DMS153 (cell line): ENCODE measurements around the gene EMB.
"Not testable (repeated sequence)": the region's sequence is repeated elsewhere in the genome, so short reads cannot be mapped to it uniquely, and the experiment has no call there.

Experiments
- DNase-seq: peaks from one replicate; lab custom pipeline; 2025; lab: John Stamatoyannopoulos, UW

The EMB gene, protein sequence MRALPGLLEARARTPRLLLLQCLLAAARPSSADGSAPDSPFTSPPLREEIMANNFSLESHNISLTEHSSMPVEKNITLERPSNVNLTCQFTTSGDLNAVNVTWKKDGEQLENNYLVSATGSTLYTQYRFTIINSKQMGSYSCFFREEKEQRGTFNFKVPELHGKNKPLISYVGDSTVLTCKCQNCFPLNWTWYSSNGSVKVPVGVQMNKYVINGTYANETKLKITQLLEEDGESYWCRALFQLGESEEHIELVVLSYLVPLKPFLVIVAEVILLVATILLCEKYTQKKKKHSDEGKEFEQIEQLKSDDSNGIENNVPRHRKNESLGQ

DNA sequence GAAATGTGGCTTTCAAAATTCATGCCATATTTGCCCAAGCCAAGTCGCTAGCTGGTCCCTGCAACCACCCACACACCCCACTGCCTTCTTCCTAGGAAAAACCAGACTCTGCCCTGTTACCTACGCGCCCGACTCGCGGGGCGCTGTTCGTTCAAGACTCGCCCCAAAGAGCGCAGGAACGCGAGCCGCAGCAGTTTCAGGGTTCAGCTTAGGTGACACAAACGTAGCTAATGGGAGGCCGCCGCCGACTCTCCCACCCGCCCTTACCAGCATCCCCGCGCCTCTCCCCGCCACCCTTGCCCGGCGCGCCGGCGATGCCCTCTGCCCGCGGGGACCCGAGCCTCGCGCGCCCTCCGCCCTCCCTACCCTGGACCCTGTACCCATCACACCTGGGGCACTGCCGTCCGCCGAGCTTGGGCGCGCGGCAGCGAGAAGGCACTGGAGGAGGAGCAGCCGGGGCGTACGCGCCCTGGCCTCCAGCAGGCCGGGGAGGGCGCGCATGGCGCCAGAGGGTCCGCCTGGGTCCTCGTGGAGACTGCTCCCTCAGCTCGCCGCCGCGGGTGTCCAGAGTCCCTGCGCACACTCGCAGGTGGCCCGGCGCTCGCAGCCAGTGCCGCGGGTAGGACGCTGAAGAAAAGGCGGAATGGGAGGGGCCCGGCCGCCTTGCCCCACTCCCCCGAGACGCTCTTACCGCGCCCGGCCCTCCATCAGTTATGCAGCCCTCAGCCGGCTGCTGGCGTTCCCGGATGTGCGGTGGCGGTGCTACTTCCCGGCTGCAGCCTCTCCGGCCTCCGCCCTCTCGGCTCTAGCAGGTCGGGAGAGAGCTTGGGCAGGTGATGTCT, at the start of gene EMB:
Gene EMB (minus strand): TSS at position 638 of the 842 bp plus-strand sequence. CDS start 137 bp downstream, at position 501.
- no peak for DNase-seq

- not testable (repeated sequence) for DNase-seq
These were observed 48.4 kb upstream of the EMB start for GRCh38 chr5:50489491-50489890.

GRCh38 chr5:50478790-50479189, 37.7 kb upstream of the EMB start:
- DNase-seq = not testable (repeated sequence)

DNA sequence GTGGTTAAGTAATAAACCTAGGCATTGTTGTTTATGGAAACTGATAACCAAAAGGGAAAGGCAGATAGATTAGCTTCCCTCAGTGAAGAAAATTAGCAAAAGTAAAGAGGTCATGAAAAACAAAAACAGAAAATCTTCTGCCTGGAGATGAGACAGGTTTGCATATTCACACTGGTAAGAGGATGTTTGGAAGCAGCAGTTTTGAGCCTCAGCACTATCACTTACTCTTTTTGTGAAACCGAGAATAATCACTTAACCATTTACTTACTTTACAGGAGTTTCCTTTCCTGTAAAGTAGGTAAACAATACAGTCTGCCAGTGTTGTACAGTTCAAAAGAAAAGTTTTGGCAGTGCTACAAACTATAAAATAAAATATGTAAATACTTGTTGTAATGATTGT, 35.5 kb upstream of the EMB start:
- DNase-seq = no peak

GRCh38 chr5:50465015-50465414, 23.9 kb upstream of the EMB start:
- not testable (repeated sequence) for DNase-seq

- DNase-seq = no peak
These were observed 22.6 kb upstream of the EMB start for GRCh38 chr5:50463726-50464125.

DNA sequence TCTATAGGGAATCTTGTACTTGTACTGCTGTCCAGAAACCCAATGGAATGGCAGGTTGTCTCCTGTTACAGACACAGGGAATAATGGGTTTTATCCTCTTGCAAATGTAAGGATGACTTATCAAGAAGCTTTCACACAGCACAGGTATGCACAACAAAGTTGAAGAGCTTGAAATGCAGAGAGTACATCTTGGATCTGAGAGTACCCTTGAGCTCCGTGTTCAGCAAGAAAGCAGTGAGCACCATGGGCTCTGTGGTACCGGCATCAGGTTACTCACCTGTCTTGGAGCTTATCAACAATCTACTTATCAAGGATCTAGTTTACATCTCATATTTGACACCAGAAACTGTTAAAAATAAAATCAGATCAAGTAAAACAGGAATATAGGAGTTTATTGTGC, 22.0 kb upstream of the EMB start:
- DNase-seq = no peak

GRCh38 chr5:50462579-50462978, 21.5 kb upstream of the EMB start:
- DNase-seq = not testable (repeated sequence)

- DNase-seq = not testable (repeated sequence)
These were observed 17.3 kb upstream of the EMB start for GRCh38 chr5:50458372-50458771.

GRCh38 chr5:50449241-50449640, 8.2 kb upstream of the EMB start:
- DNase-seq = not testable (repeated sequence)

DNA sequence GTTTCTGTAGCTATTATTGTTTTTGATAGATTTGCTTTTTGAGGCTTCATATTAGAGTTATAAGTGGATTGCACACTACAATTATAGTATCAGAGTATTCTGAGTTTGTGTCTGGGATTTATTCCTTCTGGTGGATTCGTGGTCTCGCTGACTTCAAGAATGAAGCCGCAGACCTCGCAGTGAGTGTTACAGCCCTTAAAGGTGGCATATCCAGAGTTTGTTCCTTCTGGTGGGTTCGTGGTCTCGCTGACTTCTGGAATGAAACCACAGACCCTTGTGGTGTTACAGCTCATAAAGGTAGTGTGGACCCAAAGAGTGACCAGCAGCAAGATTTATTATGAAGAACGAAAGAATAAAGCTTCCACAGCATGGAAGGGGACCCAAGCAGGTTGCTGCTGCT, 6.9 kb upstream of the EMB start:
- DNase-seq = no peak

- no peak for DNase-seq
These were observed 6.1 kb upstream of the EMB start for GRCh38 chr5:50447228-50447627.

- DNase-seq = no peak
These were observed 4.3 kb upstream of the EMB start for GRCh38 chr5:50445296-50445949.

- DNase-seq = not testable (repeated sequence)
These were observed 1.8 kb upstream of the EMB start for GRCh38 chr5:50442559-50443539.

- DNase-seq = no peak
These were observed 436 bp upstream of the EMB start for GRCh38 chr5:50441493-50441955.

GRCh38 chr5:50439221-50439620, 1.9 kb downstream of the EMB start:
- DNase-seq = no peak

DNA sequence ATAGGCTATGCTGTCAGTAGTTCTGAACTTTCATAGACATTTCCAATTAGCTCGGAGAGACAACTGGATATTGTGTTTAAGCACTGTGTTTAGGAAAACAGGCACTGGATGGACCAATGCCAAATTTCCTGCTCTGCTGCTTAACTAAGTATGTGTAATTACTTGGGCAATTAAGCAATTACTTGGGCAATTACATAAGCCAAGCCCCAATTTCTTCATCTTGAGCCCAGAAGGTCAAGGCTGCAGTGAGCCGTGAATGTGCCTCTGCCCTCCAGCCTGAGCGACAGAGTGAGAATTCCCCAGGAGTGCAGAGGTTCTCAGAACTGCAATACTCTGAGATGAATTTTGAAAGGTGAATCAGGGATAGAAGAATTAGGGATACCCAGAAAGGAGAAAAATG, 3.0 kb downstream of the EMB start:
- DNase-seq = not testable (repeated sequence)

DNA sequence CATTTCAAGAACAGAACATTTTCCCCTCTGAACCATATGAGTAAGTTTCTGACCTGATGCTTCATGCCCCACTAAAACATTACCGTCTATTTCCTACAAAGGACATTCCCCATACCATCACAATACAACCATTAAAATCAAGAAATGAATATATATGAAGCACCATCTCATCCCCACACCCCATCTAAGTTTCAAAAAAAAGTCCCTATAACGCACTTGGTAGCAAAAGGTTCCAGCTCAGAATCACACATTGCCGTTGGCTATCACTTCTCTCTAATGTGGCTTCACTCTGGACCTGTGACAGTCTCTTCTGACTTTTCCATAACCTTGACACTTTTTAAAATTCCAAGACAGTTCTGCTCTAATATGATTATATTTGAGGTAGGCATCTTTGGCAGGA, 5.9 kb downstream of the EMB start:
- no peak for DNase-seq

DNA sequence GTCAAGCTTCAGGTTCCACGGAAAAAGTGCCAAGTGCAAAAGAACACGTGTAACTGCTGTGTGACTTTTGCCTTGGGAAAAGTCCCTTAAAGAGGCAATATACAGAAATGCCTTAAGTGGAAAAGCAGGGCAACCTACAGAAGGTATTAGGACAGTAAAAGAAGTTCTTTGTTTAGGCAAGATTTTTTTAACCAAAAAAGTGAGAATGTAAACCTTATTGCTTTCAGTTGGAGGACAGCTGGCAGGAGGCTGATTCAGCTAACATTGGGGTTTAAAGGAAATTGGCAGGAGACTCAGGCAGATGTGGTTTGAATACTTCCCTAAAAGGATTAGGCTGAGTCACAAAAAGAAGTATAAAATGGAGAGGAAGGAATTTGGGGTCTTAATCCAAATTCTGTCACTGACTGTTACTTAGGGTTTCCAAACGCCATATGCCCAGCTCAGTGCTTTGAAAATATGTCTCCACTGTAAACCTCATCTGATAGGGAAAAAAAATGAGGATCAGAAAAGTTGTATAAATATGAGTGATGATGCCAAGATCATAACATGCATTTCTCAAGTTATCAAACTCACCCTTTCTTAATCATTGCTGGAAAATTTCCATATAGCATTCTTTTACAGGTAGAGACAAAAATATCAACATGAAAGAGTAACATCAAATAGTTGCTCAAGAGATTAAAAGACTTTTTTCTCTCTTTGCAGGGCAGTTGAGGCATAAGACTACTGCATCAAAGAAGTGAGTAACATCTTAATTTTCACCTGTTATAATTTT, 9.8 kb downstream of the EMB start:
- DNase-seq = not testable (repeated sequence)

DNA sequence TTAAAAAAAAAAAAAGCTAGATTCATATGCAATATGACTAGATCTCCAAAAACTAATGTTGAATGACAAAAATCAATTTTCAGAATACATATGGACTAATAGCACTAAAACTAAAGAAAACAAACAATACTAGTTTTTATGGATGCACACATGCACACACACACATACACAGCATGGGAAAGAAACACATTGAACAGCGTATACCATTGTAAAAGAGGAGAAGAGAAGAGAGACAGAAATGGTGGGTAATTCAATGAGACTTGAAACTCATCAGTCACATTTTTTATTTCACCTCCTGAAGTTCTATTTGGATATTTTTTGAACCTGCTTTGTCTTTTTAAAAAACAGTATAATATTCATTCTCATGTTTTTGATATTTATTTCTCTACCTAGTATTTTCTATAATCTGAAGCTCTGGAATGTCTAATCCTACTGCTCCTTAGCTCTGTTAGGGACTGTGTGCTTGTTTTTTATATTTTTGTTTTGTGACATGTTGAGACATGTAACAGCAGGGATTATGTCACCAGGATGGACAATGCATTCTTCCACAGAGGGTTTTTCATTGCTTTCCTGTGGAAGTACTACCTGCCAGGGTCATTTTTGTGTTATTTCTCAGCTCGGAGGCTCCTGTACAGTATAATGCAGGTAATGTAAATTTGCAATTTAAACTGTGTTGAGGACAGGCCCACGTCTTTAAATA, 17.8 kb downstream of the EMB start:
- DNase-seq = not testable (repeated sequence)
